Stimulated activated memory B cell treated with anti-CD40 and anti-IgM and Interleukin-4, amounts not matched to agents 10 μg/mL and 1 μg/mL and 100 μg/mL, for 72 hours (primary cell): ENCODE results near the gene MOV10.
"Not testable (repeated sequence)": the region's sequence is repeated elsewhere in the genome, so short reads cannot be mapped to it uniquely, and the experiment has no call there.

ENCODE experiments used
- ATAC-seq: fragments of 150-1000 bp; cut with Tn5 transposase; 2 replicates; pipeline ENCODE4 v1.10.0; 2021
- H3K27ac Mint-ChIP-seq: one replicate; pipeline ENCODE4 v1.8.0; 2022; ENCODE audit warnings: mild to moderate bottlenecking, mixed read lengths
- H3K27me3 Mint-ChIP-seq: one replicate; pipeline ENCODE4 v1.8.0; 2022; ENCODE audit warnings: mixed read lengths
- H3K36me3 Mint-ChIP-seq: one replicate; pipeline ENCODE4 v1.8.0; 2022; ENCODE audit warnings: mixed read lengths
- H3K4me1 Mint-ChIP-seq: one replicate; pipeline ENCODE4 v1.8.0; 2022; ENCODE audit warnings: mixed read lengths
- H3K4me3 Mint-ChIP-seq: one replicate; pipeline ENCODE4 v1.8.0; 2022; ENCODE audit warnings: mild to moderate bottlenecking, moderate library complexity, mixed read lengths
- H3K9me3 Mint-ChIP-seq: one replicate; pipeline ENCODE4 v1.8.0; 2022; ENCODE audit warnings: mixed read lengths

The MOV10 gene

DNA sequence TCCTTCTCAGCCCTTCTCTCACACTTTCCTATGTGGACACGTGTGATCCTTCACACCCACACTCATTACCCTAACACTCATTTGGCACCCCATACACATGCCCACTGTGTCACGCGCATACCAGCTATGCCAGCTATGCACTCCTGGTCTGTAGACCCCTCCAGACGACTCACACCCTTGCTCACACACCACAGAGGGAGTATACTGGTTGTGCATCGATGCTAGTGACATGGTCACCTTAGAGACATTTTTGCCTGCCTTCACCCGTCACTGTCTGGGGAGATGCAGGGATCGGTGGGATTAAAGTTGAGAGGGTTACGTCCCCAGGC, 49.0 kb downstream of the MOV10 start:
- no peaks in the 10 kb centered on the region for H3K36me3 Mint-ChIP-seq
- H3K27me3 Mint-ChIP-seq, result peaks cover 38% of the 10 kb centered on the region
- no peak for ATAC-seq
- H3K27ac Mint-ChIP-seq, result no peak overlapping the region
- H3K4me3 Mint-ChIP-seq, result no peak overlapping the region
- peaks cover 16% of the 10 kb centered on the region for H3K4me1 Mint-ChIP-seq
- H3K9me3 Mint-ChIP-seq, result no peaks in the 10 kb centered on the region

DNA sequence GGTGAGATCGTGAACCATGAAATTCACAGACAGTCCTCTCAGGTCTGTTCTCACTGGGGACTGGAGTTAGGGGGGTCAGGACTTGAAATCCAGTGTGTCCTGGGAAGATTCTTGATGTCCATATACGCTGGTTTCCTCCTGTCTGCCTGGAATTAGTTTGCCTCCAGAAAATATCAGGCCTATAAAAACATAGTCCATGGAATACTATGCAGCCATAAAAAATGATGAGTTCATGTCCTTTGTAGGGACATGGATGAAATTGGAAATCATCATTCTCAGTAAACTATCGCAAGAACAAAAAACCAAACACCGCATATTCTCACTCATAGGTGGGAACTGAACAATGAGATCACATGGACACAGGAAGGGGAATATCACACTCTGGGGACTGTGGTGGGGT, 49.8 kb downstream of the MOV10 start:
- not testable (repeated sequence) for ATAC-seq, H3K4me3 Mint-ChIP-seq, H3K36me3 Mint-ChIP-seq, H3K9me3 Mint-ChIP-seq, H3K27ac Mint-ChIP-seq
- Mint-ChIP-seq H3K4me1 (peaks cover 12% of the 10 kb centered on the region), H3K27me3 (peaks cover 31% of the 10 kb centered on the region)

DNA sequence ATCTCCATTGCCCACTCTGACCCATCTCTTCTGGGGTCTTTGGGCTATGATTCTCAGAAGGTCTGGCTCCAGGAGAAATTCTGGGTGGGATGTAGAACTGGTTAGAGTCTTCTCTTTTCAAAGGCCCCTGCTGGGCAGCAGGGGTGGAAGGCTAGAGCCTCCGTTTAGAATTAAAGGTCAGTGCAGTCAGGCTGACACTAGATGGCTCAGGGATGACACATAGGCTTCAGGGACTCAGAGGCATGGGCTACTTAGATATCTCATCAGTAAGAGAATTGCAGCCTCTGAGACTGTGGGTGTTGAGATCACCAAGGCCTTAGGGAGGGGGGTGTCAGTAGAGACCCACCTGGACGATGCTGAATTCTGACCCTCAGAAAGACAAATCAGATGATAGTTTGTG, 53.3 kb downstream of the MOV10 start:
- ATAC-seq, result no peak
- Mint-ChIP-seq H3K9me3 (no peaks in the 10 kb centered on the region), H3K27me3 (peaks cover 13% of the 10 kb centered on the region), H3K4me1 (peaks cover 8% of the 10 kb centered on the region), H3K27ac (no peak overlapping the region), H3K36me3 (no peaks in the 10 kb centered on the region), H3K4me3 (no peak overlapping the region)

DNA sequence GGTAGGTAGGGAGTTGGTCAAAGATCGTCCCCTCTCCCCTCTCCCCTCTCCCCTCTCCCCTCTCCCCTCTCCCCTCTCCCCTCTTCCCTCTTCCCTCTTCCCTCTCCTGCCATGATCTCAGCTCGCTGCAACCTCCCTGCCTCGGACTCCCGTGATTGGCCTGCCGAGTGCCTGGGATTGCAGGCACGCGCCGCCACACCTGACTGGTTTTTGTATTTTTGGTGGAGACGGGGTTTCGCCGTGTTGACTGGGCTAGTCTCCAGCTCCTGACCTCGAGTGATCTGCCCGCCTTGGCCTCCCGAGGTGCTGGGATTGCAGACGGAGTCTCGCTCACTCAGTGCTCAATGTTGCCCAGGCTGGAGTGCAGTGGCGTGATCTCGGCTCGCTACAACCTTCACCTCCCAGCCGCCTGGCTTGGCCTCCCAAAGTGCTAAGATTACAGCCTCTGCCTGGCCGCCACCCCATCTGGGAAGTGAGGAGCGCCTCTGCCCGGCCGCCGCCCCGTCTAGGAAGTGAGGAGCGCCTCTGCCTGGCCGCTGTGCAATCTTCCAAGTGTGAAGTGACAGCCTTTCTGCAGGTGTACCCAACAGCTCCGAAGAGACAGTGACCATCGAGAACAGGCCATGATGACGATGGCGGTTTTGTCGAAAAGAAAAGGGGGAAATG, 54.0 kb downstream of the MOV10 start:
- H3K36me3 Mint-ChIP-seq, H3K27ac Mint-ChIP-seq, H3K27me3 Mint-ChIP-seq, ATAC-seq, H3K4me3 Mint-ChIP-seq, H3K9me3 Mint-ChIP-seq, H3K4me1 Mint-ChIP-seq: not testable (repeated sequence)

DNA sequence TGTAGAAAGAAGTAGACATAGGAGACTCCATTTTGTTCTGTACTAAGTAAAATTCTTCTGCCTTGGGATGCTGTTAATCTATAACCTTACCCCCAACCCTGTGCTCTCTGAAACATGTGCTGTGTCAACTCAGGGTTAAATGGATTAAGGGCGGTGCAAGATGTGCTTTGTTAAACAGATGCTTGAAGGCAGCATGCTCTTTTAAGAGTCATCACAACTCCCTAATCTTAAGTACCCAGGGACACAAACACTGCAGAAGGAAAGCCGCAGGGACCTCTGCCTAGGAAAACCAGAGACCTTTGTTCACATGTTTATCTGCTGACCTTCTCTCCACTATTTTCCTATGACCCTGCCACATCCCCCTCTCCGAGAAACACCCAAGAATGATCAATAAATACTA, 54.6 kb downstream of the MOV10 start:
- H3K27ac Mint-ChIP-seq, ATAC-seq, H3K36me3 Mint-ChIP-seq, H3K9me3 Mint-ChIP-seq, H3K27me3 Mint-ChIP-seq, H3K4me1 Mint-ChIP-seq, H3K4me3 Mint-ChIP-seq: not testable (repeated sequence)

DNA sequence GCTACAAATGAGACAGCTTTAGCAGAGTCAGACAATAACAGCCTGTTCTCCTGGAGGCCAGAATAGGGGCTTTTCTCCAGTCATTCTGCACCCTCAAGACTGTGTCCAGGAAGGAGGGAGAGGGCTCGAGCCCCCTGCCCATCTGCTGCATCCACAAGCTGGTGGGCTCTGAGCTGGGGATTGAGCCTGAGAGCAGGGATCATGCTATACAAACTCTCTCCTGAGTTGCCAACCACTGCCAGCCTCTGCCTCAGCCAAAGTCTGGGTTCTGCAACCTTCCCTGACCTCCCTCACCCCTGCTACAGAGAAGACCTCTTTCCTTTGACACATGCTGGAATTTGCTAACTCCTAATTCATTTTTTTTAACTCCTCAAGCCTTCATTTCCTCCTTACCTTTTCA, 55.5 kb downstream of the MOV10 start:
- Mint-ChIP-seq H3K4me3 (no peak overlapping the region), H3K36me3 (no peaks in the 10 kb centered on the region), H3K4me1 (no peaks in the 10 kb centered on the region), H3K9me3 (no peaks in the 10 kb centered on the region), H3K27ac (no peak overlapping the region), H3K27me3 (peaks cover 9% of the 10 kb centered on the region)
- no peak for ATAC-seq

DNA sequence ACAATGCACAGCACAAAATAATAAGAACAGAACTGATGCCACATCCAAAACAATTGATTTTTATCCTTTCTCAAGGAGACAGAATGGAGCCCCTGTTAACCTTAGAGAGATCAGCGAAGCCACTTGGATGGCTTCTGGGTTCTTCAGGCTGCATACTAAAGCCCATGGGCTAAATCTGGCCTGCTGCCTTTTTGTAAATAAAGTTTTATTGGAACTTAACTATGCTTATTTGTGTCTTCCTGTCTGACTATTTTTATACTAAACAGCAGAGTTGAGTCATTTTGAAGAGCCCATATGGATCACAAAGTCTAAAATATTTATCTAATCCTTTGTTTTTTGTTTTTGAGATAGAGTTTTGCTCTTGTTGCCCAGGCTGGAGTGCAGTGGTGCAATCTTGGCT, 57.0 kb downstream of the MOV10 start:
- no peaks in the 10 kb centered on the region for H3K9me3 Mint-ChIP-seq
- no peak overlapping the region for H3K27ac Mint-ChIP-seq
- ATAC-seq, result no peak
- H3K4me3 Mint-ChIP-seq, result no peak overlapping the region
- H3K4me1 Mint-ChIP-seq, result no peaks in the 10 kb centered on the region
- H3K27me3 Mint-ChIP-seq, result peaks cover 11% of the 10 kb centered on the region
- H3K36me3 Mint-ChIP-seq, result no peaks in the 10 kb centered on the region

DNA sequence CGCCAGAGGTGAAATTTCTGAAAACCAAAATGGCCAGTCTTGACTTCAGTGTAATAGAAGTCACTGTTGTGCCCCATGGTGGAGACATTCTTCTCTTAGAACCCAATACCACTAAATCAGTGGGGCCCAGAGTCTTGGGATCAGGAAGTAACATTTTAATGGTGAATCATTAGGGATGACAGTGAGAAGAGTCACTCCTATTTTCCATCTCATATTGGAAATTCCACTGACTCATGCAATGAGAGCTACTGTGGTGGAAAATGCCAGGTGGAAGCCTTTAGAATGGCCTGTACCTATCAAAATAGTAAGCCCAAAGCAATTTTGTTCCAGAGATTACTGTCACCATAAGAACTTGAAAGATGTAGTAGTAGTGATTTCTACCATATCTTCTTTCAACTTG, 61.3 kb downstream of the MOV10 start:
- Mint-ChIP-seq H3K27me3 (peaks cover 33% of the 10 kb centered on the region), H3K36me3 (no peaks in the 10 kb centered on the region), H3K4me3 (no peak overlapping the region), H3K4me1 (no peaks in the 10 kb centered on the region), H3K27ac (no peak overlapping the region), H3K9me3 (peaks cover 3% of the 10 kb centered on the region)
- no peak for ATAC-seq

DNA sequence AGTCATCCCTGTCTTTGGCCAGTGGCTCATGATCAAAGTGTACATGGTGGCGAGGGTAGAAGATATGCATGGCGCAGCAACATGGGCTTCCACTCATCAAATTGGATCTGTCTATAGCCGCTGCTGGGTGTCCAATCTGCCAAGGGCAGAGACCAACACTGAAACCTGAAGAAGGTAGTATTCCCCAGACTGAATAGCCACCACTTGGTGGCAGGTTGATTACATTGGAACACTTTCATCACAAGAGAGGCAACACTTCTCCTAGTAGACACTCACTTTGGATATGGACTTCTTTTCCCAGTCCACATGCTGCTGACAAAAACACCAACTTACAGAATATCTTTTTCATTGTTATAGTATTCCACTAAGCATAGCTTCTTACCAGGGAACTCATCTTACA, 63.1 kb downstream of the MOV10 start:
- Mint-ChIP-seq H3K4me3 (no peak overlapping the region), H3K4me1 (no peaks in the 10 kb centered on the region), H3K36me3 (no peaks in the 10 kb centered on the region), H3K27ac (no peak overlapping the region), H3K9me3 (peaks cover 3% of the 10 kb centered on the region), H3K27me3 (peaks cover 51% of the 10 kb centered on the region)
- ATAC-seq, result no peak

DNA sequence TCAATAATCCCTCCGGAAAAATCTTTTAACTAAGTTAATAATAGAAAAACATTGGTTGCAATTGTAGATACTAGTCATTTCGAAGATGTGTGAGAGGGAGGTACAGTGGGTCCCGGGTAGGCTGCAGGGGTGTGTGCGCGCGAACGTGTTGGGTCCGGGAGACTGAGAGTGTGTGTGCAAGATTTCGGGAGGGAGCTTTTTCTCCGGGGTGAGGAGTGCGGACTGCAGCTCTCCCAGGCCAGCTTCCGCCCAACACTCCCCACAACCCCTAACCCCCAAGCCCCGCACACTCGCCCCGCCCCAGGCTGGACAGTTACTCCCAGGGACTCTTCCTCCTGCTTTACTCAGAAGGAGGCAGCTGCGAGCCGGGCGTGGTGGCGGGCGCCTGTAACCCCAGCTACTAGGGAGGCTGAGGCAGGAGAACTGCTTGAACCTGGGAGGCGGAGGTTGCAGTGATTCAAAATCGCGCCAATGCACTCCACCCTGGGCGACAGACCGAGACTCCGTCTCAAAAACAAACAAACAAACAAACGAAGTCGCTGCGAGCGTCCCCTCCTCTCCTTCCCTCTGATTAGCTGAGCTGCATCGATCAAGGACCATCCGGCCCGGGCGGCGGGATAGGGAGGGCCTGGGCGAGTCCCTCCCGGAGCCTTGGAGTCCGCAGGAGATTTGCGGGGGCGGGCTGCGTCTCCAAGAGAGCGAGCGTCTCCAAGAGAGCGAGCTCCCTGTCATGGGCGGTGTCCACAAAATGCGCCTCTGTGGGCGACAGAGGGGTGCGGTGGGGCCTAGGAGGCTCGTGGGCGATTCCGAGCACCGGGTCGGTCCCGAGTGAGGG, 68.9 kb downstream of the MOV10 start:
- peaks cover 3% of the 10 kb centered on the region for H3K9me3 Mint-ChIP-seq
- no peak overlapping the region for H3K4me3 Mint-ChIP-seq
- no peaks in the 10 kb centered on the region for H3K36me3 Mint-ChIP-seq
- H3K4me1 Mint-ChIP-seq, result no peaks in the 10 kb centered on the region
- H3K27me3 Mint-ChIP-seq, result peaks cover 89% of the 10 kb centered on the region
- peak; percentile 31 for ATAC-seq
- no peak overlapping the region for H3K27ac Mint-ChIP-seq

DNA sequence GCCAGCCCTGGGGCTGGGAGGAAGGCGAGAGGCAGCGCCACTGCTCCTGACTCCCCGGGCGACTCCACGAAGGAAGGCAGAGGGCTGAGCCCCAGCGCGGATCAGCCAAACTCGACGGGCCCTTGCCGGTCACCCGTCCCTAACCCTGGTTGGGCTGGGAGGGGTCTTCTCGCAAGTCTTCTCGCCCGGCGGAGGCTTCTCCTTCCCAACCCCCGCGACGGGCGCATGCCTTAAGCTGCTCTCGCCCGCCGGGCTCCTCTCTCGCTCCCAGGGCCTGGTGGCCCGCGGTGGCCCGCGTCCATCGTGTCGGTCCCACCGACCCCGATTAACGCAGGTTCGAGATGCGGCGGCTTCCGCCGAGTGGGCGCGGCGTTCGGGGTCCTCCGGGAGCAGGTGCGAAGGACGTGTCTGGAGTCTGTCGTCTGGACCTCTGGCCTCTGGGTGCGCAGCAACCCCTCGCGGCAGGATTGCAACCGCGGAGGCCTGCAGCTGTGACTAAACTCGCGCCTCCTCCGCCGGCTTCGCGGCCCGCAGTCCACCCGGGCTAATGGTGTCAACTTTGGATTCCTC, 69.6 kb downstream of the MOV10 start:
- Mint-ChIP-seq H3K27ac (no peak overlapping the region), H3K9me3 (peaks cover 2% of the 10 kb centered on the region), H3K27me3 (peaks cover 88% of the 10 kb centered on the region), H3K4me3 (no peak overlapping the region), H3K36me3 (no peaks in the 10 kb centered on the region), H3K4me1 (no peaks in the 10 kb centered on the region)
- ATAC-seq, result peak; percentile 56

DNA sequence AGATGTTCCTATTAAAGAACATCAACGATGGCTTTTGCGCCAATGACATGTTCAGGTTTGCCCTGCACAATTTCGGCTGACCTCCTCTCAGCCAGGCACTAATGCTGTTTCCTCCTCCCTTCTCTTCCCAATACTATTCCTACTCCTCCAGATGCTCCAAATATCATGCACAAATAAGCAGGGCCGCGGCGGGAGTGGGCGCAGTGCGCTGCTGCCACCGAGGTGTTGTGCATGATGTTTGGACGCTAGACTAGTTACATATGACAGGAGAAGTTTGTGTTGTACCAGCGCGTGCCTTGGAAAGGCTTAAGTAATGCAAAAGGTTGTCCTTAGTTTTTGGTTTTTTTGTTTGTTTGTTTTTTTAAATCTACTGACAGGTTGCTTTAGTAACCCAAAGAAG, 73.9 kb downstream of the MOV10 start:
- no peak overlapping the region for H3K27ac Mint-ChIP-seq
- no peak for ATAC-seq
- no peaks in the 10 kb centered on the region for H3K36me3 Mint-ChIP-seq
- H3K27me3 Mint-ChIP-seq, result peaks cover 67% of the 10 kb centered on the region
- no peaks in the 10 kb centered on the region for H3K9me3 Mint-ChIP-seq
- H3K4me1 Mint-ChIP-seq, result no peaks in the 10 kb centered on the region
- H3K4me3 Mint-ChIP-seq, result no peak overlapping the region
